ENCODE measurements around the gene SF3A1.

The SF3A1 gene

DNA sequence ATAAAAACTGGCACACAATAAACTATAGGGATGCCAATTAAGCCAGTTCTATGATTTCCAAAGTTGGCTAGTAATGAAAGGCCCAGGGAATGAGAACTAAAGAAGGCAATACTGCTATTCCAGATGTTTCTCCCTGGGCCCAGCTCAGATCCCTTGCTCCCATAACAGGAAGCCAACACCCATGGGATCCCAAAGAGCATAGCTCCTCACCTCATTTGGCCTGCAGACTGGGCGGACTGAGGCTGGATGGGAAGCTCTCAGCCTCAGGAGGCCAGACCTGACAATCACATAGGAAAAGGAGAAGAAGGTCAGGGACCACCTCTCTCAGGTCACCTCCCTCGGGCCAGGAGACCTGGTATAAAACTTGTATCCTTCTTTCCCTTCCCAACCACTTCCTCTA is 35.2 kb downstream of the SF3A1 start:
- no peak for DNase-seq

DNA sequence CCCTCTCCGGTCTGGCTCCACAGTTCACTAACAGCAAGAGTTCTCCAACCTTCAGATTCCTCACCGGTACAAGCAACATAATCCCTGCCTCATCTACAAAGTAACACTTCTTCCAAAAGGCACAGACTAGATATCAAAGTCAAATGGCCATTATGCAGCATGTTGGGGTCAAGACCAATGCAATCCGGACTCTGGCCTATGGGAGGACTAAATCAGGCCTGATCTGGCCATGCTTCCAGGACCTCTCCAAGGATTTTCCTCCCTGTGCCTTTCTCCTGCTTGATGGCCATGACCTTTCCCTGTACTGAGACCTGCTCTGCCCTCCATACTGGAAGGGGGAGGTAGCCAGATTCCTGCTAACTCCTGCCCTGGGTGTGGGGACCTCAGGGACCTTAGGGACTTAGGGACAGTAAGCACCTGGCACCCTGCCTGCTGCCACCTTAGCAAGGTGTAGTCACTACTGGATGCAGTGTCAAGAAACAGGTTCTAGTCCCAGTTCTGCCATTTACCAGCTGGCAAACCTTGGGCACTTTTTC is 36.6 kb downstream of the SF3A1 start:
- DNase-seq, result no peak

DNA sequence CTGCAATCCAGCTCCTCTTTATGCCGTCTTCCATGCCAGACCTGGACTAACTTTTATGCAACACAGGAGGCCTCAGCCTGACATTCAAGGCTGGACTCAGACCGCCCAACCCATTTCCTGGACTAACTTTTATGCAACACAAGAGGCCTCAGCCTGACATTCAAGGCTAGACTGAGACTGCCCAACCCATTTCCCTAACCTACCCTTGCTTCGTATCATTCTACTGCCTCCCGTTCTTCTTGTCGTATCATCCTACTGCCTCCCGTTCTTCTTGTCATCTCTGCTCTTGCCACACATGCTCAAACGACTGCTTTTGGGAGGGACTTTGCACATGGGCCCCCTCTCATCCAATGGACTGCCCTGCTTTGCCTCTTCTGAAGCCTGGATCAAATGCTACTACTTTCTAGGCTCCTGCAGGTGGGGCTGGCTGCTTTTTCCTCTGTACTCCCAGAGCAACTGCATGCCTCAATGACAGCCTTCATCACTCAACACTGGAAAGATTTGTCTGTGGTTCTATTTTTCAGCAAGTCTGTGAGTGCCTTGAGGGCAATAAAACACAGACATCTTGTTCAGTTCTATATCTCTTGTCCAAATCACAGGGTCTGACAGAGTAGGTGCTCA is 37.8 kb downstream of the SF3A1 start:
- DNase-seq, result no peak

DNA sequence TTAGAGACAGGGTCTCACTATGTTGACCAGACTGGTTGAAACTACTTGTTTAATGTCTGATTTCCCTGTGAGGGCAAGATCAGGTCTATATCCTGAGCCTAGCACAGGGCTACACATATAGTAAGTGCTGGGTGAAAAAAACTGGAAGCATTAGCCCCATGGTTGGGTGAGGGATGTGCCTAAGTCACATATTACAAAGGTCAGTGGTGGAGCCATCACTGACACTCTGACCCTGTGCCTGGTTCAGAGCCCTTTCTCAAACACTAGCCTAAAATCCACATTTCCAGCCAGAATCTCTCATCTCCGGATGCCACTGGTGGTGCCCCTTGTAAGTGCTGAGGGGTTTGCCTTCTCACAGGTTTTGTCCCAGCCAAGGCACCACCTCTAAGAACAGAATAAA is 38.9 kb downstream of the SF3A1 start:
- no peak for DNase-seq

DNA sequence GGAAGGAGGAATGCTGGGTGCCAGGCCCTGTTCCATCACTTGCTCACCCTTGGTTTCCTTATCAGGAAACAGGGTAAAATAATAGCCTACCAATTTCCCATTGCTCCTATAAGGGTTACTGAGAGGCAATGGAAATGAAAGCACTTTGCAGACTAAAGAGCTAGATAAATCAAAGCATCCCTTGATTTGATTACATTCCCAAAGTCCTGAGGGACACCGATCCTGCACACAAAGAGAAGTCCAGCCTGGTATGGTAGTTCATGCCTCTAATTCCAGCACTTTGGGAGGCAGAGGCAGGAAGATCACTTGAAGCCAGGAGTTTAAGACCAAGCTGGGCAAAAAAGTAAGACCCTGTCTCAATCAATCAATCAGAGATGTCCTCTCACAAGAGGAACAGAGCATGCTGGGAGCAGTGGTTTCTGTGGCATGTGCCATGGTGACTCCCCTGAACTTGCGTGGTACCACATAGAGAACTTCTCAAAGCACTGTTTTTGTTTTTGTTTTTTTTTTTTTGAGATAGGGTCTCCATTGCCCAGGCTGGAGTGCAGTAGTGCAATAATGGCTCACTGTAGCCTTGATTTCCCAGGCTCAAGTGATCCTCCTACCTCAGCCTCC is 40.6 kb downstream of the SF3A1 start:
- no peak for DNase-seq

DNA sequence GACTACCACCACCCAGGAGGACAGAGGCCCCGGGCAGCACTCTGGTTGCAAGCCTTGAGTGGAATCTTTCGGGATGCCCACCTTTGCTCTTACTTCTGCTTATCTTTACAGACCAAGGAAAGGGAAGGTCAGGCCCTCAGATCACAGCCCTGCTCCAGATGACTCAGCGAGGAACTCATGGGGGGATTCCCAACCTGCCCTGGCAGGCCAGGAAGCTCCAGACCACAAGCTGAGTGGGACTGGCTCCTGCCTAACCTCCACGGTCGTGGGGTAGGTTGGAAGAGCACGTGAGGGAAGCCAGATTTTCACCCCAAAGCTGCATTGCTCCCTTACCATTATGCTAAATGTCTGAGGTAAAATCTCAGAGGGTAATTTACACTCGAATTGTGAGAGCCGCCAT is 41.8 kb downstream of the SF3A1 start:
- DNase-seq, result peak; percentile 51

DNA sequence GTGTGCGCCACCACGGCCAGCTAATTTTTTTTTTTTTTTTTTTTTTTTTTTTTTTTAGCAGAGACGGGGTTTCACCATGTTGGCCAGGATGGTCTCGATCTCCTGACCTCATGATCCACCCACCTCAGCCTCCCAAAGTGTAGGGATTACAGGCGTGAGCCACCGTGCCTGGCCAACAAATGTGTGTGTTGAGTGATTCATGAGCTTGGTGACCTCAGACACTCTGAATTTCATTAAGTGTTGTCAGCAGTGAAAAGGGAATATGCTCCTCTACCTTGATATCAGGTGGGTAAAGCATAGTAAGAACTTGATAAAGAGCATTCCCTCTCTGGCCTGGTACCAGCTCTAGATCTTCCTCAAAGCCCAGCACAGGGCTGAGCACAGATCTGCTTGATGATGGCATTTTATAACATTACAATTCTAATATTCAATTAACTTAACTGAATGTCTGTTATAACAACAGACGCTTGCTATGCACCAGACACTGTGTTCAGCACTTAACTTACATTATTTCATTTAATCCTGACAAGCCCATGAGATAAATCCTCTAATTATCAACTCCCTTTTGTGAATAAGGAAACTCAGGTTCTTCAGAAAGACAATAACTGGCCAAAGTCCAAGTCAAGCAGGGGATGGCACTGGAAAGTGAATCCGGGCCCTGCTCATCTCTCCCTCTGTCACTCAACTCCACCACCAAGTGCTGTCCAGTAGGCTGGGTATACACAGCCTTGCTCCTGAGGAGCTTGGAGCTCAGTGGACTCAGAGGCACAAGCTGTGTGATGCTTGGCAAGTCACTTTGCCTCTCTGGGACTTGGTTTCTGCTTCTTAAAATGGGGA is 42.9 kb downstream of the SF3A1 start:
- no peak for DNase-seq

DNA sequence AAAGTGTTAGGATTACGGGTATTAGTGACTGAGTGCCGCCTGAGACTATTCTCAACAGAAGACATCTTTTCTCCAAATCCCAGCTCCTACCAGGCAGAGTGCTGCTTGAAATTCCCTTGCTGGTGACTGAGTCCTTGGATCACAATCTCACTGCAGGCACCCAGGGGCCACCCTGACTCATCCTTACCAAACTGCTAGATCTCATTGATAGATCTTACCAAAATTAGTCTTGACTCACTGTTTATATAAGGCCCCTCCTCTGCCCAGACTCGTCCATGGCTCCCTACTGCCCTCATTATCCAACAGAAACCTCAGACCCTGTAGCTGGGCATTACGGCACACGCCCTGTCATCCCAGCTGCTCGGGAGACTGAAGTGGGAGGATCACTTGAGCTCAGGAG is 44.6 kb downstream of the SF3A1 start:
- DNase-seq, result no peak

DNA sequence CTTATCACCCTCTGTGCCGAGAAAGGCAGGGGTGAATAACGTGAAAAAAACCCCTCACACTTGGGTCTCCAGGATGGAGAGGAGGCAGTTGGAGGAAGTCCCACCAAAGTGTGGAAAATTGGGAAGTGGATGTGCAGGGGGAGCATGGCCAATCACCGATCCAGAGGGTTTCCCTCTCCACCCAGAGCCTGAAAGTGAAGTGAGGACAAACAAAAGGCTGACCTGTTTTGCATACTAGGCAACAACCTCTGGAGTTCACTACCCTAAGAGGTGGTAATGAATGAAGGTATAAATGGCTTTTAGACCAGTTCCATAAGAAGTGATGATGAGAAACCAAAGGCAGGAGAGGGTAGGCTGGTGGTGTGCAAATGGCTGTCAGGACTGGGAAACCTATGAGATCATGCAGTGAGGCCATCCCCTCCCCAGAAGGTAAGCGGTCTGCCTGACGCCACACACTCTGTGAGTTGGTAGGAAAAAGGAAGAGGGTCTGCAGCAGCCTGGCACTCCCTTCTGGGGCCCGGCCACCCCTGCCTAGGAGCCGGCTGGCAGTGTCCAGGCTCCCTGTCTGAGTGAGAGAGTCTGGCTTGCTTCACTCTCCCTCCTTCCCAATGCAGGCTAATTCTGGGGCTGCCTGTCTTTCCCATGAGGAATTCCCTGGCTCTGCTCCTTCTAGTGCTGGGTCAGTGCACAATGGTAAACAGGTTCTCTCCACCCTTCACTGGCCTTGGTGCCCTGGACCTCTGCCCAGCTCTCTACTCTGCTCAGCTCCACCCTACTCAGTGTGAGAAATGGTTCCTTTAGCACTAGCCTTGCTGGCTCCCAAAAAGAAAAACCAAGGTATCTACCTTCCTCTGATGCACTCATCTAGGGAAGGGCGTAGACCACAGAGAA is 45.6 kb downstream of the SF3A1 start:
- no peak for DNase-seq

DNA sequence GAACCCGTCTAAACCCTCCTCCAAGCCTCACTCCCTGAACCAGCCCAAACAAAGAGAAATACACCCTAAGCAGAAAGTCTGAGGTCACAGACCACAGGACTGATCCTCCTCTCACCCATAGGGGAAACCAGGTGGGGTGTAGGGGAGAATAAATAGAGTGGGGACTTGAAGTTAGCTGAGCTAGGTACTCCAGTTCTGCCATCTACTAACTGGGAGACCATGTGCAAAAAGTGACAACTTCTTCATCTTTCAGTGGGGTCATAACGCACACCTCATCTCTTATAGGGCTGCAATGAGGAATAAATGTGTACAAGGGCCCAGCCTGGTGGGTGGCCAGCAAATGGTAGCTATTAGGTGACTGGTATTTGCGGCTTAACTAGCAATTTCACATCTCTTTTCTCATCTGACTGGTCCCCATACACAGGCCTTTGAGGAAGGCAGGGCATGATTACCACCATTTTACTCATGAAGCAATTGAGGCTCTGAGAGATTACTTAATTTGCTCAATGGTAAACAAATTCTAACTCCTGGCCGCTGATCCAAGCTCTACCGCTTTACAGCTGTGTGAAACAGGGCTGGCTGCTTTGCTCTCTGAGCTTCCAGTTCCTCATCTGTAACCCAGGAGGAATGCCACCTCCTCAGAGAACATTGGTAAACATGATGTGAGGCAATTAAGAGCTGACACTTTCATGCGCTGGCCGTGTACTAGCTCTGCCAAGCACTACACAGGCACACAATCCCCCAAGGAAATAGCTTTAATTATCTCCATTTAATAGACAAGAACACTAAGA is 46.5 kb downstream of the SF3A1 start:
- DNase-seq, result peak; percentile 28

DNA sequence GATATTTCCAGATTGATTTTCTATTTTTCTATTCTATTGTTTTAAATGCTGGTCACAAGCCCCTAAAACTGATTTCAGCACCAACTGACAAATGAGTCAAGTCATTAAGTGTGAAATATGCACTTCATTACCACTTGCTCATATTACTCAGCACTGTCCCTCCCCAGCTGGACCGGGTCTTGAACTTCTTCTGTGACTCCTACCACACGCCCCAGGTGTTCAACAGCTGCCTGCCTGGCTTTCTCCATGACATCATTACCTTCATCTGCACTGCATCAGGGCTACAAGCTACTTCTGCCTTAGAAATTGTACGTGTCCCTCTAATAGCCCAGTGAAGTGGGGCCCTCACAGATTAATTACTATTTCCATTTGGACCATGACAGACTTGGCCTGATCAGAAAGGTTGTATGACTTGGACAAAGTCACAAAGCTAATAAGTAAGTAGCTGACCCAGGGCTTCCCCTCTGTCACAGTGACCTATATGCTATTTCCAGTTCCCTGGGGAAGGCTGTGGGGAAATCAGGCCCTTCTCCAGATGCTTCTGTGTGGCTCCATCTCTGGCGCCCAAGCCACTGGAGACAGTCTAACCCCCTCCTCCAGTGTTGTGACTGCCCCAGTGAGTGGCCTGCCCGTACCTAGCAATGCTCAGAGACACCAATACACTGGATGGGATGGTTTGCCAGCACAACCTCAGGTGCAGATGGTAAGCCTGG is 48.0 kb downstream of the SF3A1 start:
- DNase-seq, result peak; percentile 36

DNA sequence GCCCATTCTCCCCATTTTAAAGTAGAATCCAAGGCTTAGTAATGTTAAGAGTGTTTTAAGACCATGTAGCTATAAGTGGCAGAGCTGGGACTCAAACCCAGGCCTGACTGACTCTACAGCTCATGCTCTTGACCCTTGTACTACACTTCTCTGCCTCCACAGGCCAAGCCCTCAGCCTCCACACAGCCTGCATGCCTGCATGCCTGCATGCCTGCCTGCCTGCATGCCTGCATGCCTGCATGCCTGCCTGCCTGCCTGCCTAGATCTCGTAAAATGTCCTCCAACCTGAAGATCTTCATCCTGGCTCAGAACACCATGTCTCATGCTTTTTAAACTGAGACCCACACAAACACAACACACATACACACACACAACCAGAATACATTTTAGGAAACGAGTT is 48.6 kb downstream of the SF3A1 start:
- DNase-seq, result no peak

DNA sequence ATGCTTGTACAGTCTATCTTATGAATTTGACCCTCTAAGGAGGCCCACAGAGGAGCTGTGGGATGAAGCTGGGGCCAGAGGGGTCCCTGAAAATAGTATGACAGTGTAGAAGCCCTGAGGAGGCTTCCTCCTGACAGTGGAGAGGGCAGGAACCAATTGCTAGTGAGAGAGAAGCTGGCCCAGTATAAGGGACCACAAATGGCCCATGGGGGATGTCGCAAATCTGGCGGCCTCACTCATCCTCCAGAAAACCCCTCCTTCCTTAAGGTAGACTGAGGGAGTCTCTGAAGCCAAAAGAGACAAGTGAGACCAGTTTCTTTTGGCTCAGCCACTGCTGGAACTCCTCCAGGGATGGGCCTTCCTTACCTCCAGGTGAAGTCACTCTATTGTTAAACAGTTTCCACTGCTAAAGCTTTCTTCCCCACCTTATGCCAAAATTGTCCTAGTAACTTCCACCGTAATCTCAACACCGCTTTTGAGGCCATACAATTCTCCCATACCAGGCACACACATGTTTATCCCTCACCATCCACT is 49.6 kb downstream of the SF3A1 start:
- no peak for DNase-seq

DNA sequence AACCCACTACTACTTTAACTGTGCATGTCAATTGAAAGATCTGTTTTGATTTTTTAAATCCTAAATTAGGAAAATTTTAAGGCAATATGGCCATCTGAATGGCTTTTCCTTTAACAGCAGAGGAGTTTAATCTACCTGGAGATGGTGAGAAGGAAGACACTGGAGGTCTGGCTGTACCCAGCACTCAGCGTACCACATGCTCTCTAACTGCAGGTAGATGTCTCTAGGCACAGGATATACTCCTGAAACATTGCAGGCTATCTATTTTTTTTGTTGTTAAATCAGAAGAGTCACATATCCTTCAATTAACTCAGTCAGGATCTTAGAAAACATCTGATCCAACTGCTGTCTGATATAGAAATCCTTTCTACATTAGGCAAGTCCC is 50.1 kb downstream of the SF3A1 start:
- no peak for DNase-seq

DNA sequence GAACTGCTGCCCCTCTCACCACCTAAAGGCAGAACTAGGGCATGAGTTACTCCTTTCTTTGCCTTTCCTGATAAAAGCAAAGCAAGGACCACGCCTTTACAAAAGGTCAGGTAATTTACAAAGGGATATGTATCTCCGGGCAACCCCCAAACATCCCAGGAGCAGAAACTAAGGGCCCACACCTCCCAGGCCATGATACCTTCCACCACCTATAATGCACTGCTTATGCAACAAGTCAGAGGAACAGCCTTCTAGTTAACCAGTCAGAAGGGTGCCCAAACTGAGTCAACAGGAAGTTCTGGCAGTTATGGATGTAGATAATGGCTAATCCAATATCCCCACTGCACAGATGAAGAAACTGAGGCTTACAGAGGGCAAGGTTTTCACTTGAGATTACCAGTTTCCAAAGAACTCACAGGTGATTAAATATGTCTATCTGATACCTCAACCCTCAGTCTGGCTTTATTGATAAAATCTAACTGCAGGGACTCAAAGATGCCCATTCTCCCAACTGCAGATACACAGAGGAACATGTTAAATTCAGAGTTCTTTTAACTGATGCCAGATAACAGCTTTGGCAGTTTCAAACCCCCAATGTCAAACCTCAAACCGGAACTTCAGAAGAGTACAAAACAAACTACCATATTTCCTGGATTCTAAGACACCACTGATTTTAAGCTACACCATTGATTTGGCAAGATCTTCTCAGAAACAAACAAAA is 50.6 kb downstream of the SF3A1 start:
- no peak for DNase-seq

DNA sequence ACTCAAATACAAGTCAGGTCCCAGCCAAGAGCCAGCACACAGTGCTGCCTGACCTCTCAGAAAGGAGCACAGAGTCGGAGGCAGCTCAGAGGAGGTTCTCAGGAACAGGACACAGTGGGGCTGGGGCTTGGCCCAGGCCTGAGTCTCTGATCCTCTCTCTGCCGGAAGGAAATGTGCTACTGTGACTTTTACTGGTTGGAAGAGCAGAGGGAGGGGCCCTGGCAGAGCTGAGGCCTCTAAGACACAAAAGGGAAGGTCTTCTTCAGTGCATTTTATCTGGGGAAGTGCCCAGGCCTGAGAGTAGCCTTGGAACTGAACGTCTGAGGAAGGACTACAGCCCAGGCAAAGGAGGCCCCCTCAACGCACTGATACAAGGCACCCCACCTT is 51.2 kb downstream of the SF3A1 start:
- peak; percentile 62 for DNase-seq

DNA sequence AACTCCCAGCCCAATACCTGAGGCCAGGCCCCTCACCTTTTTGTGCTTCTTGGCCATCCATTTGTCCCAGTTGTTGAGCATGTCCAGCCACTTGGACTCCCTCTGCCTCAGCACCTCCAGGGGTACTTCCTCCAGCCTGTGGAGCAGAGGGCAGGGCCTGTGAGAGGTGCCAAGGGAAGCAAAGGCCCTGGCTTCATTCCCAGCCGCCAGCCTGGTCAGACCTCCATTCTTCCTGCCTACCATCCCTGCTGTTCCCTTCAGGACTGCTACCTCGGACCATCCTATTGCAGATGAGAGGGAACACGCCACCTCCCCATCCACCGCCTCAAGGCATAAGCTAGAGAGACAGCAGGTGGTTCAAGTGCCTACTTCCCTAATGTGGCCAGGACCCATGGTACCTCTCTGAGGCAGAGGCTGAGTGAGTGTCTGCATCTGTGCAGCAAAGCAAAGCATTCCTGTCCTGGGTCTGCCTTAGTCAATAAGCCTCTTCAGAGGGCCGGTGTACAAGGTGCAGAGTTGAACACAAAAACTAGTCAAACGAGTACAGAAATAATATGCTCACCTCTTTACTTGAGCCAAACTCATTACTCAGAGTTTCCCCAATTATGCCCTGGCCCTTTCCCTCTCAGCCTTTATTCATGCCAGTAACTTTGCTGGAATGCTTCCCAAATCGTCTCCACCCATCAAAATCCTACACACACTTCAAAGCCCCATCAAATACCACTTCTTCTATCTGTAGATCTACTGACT is 52.0 kb downstream of the SF3A1 start:
- peak; percentile 22 for DNase-seq

DNA sequence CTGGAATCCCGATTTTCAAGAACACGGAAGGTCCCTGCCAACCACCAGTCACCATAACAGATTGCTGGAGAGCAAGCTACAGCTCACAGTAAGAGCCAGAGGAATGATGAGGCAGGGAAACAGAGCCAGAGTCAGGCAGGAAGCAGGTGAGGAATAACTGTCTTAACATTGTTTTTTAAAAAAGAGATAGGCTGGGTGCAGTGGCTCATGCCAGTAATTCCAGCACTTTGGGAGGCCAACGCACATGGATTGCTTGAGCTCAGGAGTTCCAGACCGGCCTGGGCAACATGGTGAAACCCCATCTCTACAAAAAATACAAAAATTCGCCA is 53.9 kb downstream of the SF3A1 start:
- no peak for DNase-seq

DNA sequence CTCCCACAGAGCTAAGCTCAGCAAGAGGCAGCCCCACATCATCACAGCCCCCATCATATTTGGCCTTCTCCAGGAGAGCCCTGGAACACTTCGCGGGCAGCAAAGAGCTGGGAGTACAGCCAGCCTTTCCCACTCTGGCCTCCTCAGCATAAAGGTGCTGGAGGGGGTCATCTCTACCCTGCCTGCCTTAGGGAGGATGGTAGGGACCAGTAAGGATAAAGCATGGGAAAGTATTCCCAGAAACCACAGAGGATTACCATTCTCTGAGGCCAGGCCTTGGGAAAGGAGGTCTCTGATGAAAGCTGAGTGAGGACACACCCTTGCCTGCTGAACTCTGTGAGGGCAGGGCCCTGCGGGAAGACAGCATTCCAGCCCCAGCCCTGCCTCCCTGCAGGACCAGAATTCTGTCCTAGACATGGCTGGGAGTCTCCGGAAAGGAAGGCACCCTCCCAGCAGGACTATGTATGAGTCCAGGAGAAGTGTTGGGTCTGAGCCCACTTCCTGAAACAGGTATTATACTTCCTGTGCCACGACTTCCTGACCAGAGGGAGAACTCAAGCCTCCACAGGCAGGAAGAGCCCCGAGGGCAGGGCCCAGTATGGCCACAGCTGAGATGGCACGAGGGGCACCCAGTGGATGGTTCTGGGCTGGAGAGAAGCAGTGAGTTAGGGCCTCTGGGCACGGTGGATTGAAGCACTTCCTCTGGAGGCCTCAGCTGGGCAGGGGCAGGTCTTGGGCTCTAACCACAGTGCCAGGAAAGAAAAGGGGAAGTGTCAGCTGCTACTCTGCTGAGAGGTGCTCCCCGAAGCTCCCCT is 54.5 kb downstream of the SF3A1 start:
- peak; percentile 61 for DNase-seq

Measured in CD4-positive, alpha-beta T cell treated with Interferon gamma for 1 hour (primary cell).